Measurements from ENCODE around the gene KCNC4.

KCNC4 gene

GRCh38 chr1:110189181-110189580 lies 20.9 kb upstream of the KCNC4 start:
- DNase-seq, result no peak

DNA sequence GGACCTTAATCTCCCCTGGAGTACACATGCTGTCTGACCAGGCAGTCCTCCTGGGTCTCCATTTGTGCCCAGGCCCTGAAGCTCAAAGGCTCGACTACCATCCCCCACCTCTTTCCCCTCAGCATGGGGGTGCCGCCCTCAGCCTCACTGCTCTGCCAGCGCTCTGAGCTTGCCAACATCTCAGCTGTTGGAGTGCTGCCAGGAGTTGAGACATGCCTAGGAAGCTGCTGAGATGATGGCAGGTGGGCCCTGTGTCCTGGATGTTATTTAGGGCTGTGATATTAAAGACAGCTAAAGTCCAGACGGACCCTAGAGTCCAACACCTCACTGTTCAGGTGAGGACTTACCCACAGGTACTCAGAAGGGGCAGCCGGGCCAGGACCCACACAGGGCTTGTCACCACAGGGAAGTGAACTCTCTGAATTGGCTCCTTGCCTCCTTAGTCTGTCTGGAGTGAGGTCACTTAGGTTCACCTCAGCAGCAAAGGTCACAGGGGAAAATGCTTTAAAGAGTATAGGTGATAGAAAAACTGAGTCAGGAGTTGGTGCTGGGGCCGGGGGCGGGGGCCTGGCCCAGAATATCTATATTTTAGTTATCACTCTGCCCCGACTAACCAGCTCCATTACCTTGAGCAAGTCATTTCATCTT lies 19.7 kb upstream of the KCNC4 start:
- no peak for DNase-seq

GRCh38 chr1:110192541-110192940 lies 17.6 kb upstream of the KCNC4 start:
- DNase-seq, result no peak

GRCh38 chr1:110195196-110195595 lies 14.9 kb upstream of the KCNC4 start:
- no peak for DNase-seq

DNA sequence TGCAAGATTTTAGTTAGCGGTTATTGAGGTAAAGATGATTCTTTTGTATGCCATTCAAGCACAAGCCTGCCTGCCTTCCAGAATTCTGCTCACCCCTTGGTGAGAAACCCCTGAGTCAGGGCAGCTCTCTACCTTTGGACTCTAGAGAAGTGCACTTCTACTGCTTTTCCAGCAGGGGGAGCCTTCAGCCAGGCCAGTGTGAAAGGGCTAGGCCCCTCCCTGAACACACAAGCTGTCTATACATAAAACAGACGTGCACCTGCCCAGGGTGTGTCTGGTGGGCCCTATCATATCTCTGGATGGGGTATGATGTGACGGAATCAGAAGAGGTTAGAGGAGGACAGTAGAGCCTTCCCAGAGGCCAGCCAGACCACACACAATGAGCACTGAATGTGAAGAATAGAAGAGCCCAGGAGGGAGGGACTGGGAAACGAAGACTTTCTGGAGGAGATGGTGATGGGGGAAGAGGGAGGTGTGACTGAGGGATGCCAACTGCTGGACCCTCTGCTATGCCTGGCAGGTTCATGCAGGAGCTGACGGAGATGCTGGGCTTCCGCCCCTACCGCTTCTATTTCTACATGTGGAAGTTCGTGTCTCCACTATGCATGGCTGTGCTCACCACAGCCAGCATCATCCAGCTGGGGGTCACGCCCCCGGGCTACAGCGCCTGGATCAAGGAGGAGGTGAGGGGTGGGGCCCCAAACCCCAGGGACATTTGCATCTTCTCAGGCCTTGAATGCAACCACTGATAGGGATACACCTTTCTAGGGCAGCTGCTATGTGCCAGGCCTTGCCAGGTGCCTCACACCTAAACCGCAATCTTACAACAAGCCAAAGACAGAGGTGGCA lies 13.0 kb upstream of the KCNC4 start:
- DNase-seq, result peak; percentile 35

DNA sequence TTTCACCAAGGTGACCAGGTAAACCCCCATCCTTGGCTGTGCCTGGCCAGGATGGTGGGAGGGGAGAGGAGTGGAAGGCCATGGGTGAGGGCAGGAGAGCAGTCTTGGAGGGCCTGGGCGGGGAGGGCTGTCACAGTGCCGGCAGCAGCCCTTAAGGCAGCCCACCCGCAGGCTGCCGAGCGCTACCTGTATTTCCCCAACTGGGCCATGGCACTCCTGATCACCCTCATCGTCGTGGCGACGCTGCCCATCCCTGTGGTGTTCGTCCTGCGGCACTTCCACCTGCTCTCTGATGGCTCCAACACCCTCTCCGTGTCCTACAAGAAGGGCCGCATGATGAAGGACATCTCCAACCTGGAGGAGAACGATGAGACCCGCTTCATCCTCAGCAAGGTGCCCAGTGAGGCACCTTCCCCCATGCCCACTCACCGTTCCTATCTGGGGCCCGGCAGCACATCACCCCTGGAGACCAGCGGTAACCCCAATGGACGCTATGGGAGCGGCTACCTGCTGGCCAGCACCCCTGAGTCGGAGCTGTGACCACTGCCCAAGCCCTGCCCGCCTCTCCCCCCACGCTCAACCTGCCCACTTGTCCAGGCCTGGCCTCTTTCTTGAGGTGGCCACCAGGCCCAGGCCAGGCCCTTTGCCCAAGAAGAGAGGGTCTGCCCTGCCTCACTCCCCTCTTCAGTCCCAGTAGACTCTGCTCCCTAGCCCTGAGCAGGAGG lies 12.0 kb upstream of the KCNC4 start:
- DNase-seq, result no peak

DNA sequence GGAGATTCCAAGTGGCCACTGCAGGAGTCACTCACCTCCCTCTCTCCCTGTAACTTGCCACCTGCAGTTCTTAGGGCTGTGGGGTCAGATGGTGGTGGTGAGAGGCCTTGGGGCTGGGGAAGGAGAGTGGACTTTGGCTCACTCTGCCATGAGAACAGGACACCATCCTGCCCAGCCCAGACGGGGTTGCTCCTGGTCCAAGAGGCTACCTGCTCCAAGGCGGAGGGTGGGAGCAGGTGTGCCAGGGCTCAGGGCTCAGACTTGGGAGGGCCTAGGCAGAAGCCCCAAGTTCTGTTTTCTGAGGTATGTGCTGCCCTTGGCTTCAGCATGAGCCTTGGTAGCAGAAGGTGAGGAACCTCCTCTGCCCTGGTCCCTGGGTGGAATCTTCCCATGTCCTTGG lies 11.4 kb upstream of the KCNC4 start:
- DNase-seq, result no peak

DNA sequence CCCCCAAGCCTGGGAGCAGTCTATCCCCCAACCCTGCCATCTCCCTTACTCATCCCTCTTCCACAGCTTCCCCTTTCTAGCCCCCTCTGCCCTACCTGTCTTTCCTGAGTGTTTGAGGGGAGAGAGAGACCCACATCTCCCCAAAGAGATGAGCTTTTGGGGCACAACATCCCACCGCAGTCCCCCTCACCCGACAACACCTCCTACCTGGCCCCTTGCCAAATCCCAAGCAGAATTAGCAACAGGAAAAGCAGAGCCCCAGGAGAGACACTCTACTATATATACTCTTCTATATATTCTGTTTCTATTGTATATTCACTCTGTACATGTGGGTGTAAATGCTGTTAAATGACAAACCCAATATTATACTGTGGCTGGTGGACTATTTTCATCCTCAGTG lies 9.9 kb upstream of the KCNC4 start:
- DNase-seq, result no peak

DNA sequence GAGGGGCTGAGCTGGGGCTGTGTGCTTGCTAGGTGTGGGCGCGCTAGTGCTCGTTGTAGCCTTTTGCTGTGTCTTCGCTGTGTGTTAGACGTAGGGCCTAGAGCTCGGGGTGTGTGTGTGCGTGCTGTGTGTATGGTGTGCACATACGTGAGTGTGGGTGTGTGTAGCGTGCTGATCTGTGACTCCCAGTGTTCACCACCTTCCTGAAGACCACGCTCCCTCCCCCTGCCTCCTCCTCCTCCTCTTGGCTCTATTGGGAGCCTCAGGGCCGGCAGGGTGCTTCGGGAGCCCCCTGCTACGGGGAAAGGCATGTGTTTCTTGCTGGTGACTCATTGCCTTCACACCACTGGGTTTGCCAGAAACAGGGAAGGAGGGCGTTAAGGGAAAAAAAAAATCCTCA lies 9.4 kb upstream of the KCNC4 start:
- DNase-seq, result no peak

- DNase-seq, result no peak
Observed at GRCh38 chr1:110201157-110201825, 8.8 kb upstream of the KCNC4 start.

DNA sequence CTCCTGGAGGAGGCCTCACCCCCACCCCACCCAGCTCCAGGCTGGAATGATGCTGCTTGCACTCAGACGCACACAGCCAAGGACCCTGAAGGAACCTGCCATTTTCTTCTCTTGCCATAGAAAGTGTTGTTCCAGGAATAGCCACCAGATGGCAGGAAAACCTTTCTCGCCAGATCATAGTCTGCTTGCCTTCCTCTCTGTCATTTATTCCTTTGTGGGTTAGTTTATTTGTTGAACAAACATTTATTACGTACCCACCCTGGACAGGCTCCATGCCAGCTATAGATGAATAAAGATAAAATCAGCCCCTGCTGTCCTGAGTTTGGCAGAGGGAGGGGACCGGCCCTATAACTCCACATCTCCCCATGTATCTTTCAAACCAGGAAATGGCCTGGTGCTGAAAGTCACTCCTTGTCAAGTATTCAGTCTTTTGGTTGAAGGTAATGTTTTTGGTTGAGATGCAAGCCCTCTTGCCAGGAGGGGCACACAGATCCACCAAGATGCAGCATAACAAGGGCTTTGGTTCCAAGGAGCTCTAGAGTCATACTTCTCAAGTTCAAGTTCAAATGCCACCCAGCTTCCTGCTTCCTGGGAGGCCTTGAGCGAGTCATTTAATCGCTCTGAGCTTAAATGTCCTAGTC lies 7.0 kb upstream of the KCNC4 start:
- DNase-seq, result peak; percentile 54

- DNase-seq, result no peak
Observed at GRCh38 chr1:110205156-110205555, 5.0 kb upstream of the KCNC4 start.

- DNase-seq, result no peak
Observed at GRCh38 chr1:110205591-110206155, 4.4 kb upstream of the KCNC4 start.

DNA sequence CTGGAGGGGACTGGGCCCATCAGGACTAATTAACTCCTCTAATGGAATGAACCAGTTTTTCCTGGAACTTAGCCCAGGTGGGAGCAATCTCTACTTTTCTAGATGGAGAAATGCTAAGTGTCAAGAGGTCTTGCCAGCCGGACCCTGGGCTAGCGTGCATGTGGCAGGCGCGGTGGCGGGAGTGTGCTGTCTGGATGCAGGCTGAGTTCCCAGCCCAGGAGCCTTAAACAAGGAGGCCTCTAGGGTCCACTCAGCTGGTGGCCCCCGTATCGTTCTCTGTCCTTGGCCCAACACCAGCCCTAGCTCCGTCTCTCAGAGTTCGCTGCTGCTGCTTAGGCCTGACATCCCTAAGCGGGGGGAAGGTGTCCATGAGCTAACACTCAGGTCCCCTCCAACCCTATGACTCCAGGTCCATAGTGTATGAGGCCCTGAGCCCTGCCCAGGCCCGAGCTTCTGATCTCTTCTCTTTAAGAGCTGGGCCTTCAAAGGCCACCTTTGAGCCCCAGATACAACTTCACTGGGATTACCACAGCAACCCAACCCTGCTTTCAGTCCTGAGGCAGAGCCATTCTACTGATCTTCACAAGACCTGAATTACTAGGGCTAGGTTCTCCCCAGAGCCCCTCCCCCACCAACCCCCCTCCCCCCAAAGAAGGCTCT lies 3.7 kb upstream of the KCNC4 start:
- DNase-seq, result no peak

DNA sequence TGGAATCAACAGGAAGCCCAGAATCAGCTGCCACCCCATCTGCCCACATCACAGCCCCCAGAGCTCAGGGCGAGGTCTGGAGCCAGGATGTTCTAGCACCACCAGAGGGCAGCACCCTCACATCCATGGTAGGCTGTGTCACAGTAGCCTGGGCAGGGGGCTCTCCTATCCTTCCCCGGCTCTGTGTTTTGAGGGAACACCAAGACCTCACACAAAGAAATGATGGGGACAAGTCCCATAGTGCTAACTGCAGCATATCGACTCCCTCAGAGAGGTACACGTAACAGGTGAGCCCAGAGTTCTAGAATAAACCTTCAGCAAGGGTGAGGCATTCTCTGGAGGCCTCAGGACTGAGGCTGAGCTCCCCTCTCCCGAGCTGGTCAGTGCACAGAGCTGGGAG lies 2.3 kb upstream of the KCNC4 start:
- peak; percentile 37 for DNase-seq

- no peak for DNase-seq
Observed at GRCh38 chr1:110208916-110209645, 1.0 kb upstream of the KCNC4 start.

DNA sequence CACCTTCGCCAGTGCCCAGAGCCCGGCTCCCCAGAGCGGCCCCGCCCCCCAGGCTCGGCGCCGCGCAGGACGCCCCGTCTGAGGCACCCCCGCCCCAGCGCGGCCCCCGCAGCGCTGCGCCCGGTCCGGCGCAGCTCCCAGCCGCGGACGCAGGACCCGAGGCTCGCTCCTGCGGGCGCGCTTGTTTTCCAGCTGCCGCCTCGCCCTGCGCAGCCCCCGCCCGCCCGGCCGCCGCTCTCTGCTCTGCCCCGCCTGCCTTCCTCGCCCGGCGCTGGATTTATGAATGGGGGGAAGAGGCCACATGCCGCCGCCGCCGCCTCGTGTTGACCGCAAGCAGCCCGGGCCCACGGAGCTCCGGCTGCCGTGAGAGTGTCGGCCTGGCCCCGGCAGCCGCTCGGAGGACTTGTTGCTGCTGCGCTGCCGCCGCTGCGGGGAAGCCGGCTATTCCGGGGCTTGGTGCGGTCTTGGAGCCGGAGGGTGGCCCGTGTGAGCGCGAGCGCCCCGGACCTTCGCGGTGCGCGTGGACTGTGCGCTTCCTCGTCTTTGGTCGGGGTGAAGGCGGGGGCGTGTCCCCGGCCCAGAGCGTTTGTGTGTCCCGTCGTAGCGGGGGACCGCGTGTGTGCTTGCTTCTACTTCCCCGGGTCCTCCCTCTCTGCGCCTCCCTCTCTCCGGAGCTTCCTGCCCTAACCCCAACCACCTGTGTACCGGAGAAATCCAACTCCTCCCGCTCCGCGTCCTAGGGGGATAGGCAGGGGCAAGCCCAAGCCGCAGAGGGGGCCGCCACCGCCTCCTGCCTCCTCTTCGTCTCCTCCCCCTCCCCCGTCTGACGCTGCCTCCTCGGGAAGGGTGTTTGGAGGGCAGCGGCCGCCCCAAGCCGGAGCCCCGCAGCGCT lies 736 bp downstream of the KCNC4 start:
- no peak for DNase-seq

DNA sequence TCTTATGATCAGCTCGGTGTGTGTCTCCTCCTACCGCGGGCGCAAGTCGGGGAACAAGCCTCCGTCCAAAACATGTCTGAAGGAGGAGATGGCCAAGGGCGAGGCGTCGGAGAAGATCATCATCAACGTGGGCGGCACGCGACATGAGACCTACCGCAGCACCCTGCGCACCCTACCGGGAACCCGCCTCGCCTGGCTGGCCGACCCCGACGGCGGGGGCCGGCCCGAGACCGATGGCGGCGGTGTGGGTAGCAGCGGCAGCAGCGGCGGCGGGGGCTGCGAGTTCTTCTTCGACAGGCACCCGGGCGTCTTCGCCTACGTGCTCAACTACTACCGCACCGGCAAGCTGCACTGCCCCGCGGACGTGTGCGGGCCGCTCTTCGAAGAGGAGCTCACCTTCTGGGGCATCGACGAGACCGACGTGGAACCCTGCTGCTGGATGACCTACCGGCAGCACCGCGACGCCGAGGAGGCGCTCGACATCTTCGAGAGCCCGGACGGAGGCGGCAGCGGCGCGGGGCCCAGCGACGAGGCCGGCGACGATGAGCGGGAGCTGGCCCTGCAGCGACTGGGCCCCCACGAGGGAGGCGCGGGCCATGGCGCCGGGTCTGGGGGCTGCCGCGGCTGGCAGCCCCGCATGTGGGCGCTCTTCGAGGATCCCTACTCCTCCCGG lies 1.5 kb downstream of the KCNC4 start:
- no peak for DNase-seq

All from GDM1 (cell line).